ENCODE results near the gene ITCH. TPM values are rescaled to one million over a fixed set of nuclear protein-coding genes. Genes with fewer than 3 reads are reported as not detected.
"Not testable (repeated sequence)": the region's sequence is repeated elsewhere in the genome, so short reads cannot be mapped to it uniquely, and the experiment has no call there.

Gene ITCH
- total and polyA plus RNA-seq, 2 donors (not counting 3 experiments of a cell fraction or from before 2014, with no cell fraction given): 6.4 to 57.4 TPM

GRCh38 chr20:34367911-34368310 lies 4.8 kb downstream of the ITCH start:
- H3K9ac ChIP-seq (replicated peaks; ENCODE audit: extremely low read depth, insufficient read depth, low read length); BruUV-seq (replicated peaks); DNase-seq (ENCODE audit: low read depth, low spot score); FAIRE-seq; H3K9me3 ChIP-seq (replicated peaks; ENCODE audit: control insufficient read depth, insufficient read depth, low read length); dilution Hi-C loops (cut with MboI; ENCODE audit: extremely low pct_ligation_motif_present, low sequenced_read_pairs); H3K9me1 ChIP-seq (replicated peaks; ENCODE audit: control insufficient read depth, extremely low read depth, insufficient read depth, low read length); H3K27ac ChIP-seq (ENCODE audit: insufficient read depth, low read depth, low read length); H2AFZ ChIP-seq (ENCODE audit: low read depth, low read length); POLR2A ChIA-PET; H3K4me2 ChIP-seq (ENCODE audit: insufficient read depth, low read length); H3K4me3 ChIP-seq (replicated peaks in 1 of 3; ENCODE audit: insufficient read depth in 1 of 3, low read depth in 1 of 3, low read length in 3 of 3); intact Hi-C loops (cut with micrococcal nuclease); H3K27me3 ChIP-seq (ENCODE audit: control insufficient read depth in 2 of 2, insufficient read depth in 2 of 2, low read length in 2 of 2); H4K20me1 ChIP-seq (replicated peaks; ENCODE audit: control insufficient read depth, extremely low read depth, insufficient read depth, low read length); H3K4me1 ChIP-seq (ENCODE audit: control insufficient read depth, extremely low read depth, insufficient read depth, low read length): not testable (repeated sequence)
- CTCF ChIA-PET: interaction anchor here (1.6 to 3.9 kb wide), 2 partner anchors 16 to 55 kb away, joined by 3 to 19 read pairs; no protein-coding TSS in a partner anchor
- Histone ChIP-seq H3K79me2 (ENCODE audit: control insufficient read depth, insufficient read depth, low read length) (peaks cover 75% of the 10 kb centered on the region), H3K36me3 (ENCODE audit: control insufficient read depth in 2 of 2, extremely low read depth in 1 of 2, insufficient read depth in 2 of 2, low read length in 2 of 2) (peaks cover 9 to 12% of the 10 kb centered on the region in 2 experiments)

- Histone ChIP-seq H3K9me3 (replicated peaks; ENCODE audit: control insufficient read depth, insufficient read depth, low read length) (no peaks in the 10 kb centered on the region), H3K4me2 (ENCODE audit: insufficient read depth, low read length) (no peak overlapping the region), H3K36me3 (ENCODE audit: control insufficient read depth in 2 of 2, extremely low read depth in 1 of 2, insufficient read depth in 2 of 2, low read length in 2 of 2) (peaks cover 9 to 13% of the 10 kb centered on the region in 2 experiments)
Measured at GRCh38 chr20:34368547-34368946, 5.5 kb downstream of the ITCH start.

More at GRCh38 chr20:34368547-34368946, 5.5 kb downstream of the ITCH start:
- H3K27ac ChIP-seq (ENCODE audit: insufficient read depth, low read depth, low read length): no peak overlapping the region
- no peak for TF ChIP-seq POLR2AphosphoS5 (IDR thresholded peaks at IDR 0.05; ENCODE audit: insufficient read depth, low read depth, low read length)
- no peak overlapping the region for H2AFZ ChIP-seq (ENCODE audit: low read depth, low read length)
- ChIA-PET POLR2A (no interaction called here), CTCF (interaction anchor here (3.9 kb wide), 1 partner anchor 56 kb away, joined by 19 read pairs; no protein-coding TSS in a partner anchor)
- intact Hi-C loops (cut with micrococcal nuclease) (no loop called here), dilution Hi-C loops (cut with MboI; ENCODE audit: extremely low pct_ligation_motif_present, low sequenced_read_pairs) (no loop called here)
- no peaks in the 10 kb centered on the region for H3K27me3 ChIP-seq (ENCODE audit: control insufficient read depth in 2 of 2, insufficient read depth in 2 of 2, low read length in 2 of 2)
- peaks cover 3% of the 10 kb centered on the region for H3K4me1 ChIP-seq (ENCODE audit: control insufficient read depth, extremely low read depth, insufficient read depth, low read length)
- H3K79me2 ChIP-seq (ENCODE audit: control insufficient read depth, insufficient read depth, low read length): peaks cover 79% of the 10 kb centered on the region
- FAIRE-seq: no peak
- no peak for DNase-seq (ENCODE audit: low read depth, low spot score)
- no peak overlapping the region for H3K4me3 ChIP-seq (replicated peaks in 1 of 3; ENCODE audit: insufficient read depth in 1 of 3, low read depth in 1 of 3, low read length in 3 of 3)
- H3K9me1 ChIP-seq (replicated peaks; ENCODE audit: control insufficient read depth, extremely low read depth, insufficient read depth, low read length): no peaks in the 10 kb centered on the region
- H4K20me1 ChIP-seq (replicated peaks; ENCODE audit: control insufficient read depth, extremely low read depth, insufficient read depth, low read length): peaks cover 5% of the 10 kb centered on the region
- no peak overlapping the region for H3K9ac ChIP-seq (replicated peaks; ENCODE audit: extremely low read depth, insufficient read depth, low read length)
- no TSS peak for BruUV-seq (replicated peaks)

All from endothelial cell of umbilical vein (primary cell).